HK-2 (cell line): ENCODE data around the gene TNFRSF18.
A peak's percentile ranks its signal among the peaks of the same experiment; 100 is the strongest.

Experiments
- DNase-seq: peaks from one replicate; pipeline ENCODE4 v3.0.0-alpha.2; 2018; ENCODE audit not compliant: unreplicated experiment

TNFRSF18 gene

DNA sequence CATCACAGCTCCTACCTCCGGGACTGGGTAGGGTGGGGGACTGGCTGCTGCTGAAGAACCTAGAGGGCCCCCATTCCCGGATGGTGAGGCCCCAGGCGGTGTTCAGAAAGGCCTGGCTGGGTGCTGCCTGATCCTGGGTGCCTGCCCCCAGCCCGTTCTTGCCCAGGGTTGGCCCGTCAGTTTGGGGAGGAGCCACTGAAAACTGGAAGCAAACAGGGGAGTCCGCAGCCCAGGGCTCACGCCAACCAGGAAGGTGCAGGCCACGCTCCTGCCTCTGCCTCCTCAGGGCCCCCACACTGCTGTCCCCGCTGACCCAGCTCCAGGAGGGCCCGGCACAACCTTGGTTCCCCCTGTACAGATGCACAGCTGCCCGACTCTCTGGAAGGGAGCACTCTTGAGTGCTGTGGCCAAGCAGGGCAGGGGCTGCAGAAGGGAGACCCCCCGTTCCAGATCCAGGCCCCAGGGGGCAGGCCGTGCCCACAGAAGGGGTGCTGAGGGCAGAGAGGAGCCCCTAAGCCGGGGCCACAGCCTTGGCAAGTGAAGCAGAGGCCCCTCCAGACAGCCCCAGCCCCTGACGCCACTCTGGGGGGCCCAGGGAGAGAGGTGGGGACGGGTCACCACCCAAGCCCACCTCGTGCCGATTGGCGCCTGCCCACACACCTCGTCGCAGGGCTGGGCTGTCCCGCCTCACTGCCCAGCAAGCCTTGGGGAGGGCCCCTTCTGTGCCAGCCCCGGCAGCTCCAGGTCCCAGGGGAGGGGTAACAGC is 34.6 kb upstream of the TNFRSF18 start:
- DNase-seq, result no peak

DNA sequence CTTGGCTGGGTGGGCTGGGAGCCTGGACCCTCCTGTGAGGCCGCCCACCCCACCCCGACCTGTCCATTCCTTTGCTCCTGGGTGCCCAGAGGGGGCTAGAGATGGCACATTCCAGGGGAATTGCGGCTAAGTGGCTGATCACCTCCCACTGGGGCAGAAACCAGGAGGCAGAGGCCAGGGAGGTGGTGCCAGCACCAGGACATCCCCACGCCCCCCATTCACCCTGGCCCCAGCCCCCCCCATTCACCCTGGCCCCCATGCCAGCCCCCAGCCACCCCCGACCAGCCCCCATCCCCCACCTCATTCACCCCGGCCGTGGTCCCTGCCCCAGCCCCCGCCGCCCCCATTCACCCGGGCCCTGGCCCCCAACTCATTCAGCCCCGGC is 33.9 kb upstream of the TNFRSF18 start:
- no peak for DNase-seq

GRCh38 chr1:1239614-1240347 is 33.4 kb upstream of the TNFRSF18 start:
- no peak for DNase-seq

DNA sequence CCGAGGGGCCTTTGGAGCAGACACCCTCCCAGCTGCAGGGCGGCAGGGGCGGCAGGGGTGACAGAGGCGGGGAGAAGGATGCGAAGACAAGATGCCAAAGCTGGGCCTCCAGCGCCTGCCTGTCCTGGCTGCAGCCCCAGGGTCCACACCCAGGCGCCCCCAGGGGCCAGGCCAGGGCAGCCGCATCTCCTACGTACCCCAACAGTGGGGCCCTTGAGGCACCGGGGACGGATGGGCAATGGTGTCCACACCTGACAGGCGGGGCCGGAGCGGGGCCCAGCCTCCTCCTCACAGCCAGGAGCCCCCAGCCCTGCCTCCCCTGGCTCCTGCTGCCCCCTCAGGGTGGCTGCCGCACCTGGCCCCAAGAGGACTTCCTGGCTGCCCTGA is 32.8 kb upstream of the TNFRSF18 start:
- DNase-seq, result no peak

DNA sequence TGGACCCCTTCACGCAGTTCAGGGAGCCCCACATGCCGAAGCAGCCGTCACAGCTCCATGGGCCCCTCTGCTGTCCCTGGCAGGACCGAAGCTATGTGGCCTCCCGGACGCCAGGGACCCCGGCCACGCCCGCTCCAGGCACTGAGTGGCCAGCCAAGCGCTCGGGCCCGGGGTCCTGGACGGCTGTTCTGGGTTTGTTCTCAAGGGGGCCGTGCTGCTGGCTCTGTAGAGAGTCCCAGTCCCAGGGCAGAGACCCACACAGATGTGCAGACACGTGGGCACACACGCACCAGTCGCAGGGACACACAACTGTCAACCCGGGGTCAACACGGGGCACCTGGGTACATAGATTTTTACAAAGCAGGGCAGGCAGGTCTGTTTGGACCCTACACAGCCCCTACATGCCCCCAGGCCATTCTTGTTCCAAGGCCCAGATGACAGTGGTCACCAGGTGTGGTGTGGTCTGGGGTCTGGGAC is 32.3 kb upstream of the TNFRSF18 start:
- DNase-seq, result no peak

DNA sequence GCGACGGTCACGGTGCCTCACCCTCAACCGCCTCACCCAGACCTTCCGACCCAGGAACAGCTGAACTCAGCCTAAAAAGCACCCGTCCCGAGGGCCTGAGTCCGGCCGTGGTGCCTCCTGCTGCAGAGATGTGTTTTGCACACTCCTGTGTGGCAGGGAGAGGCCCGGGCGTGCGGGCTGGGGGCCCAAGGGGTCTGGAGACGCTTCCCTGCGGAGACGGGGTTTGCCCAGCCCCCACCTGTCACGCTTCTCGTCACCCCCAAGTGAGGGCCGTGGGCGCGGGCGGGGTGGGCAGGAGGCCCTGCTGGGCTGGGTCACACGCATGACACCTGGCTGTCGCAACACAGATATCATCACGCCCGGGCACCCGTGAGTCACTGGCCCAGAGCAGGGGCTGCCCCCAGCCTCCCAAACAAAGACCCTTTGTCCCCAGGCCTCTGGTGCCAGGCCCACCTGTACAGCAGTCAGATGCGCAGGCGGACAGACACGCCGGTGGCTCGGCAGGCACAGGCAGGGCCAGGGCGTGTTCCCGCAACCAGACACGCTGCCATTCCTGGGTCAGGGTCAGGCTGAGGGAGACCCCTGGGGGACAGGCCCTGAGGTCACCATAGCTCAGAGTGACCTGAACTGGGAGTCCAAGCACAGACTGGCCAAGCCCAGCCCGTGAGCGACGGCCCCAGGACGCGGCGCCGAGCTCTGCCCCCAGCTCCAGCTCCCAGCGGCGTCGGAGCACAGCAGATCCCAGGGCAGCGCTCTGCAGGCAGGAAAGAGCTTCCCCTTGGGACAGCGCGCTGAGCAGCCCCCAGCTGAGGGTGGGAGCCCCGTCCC is 31.7 kb upstream of the TNFRSF18 start:
- DNase-seq, result no peak

GRCh38 chr1:1236945-1237873 is 30.8 kb upstream of the TNFRSF18 start:
- no peak for DNase-seq

GRCh38 chr1:1236176-1236763 is 29.9 kb upstream of the TNFRSF18 start:
- DNase-seq, result no peak

- DNase-seq, result no peak
Measured at GRCh38 chr1:1235016-1235744, 28.8 kb upstream of the TNFRSF18 start.

DNA sequence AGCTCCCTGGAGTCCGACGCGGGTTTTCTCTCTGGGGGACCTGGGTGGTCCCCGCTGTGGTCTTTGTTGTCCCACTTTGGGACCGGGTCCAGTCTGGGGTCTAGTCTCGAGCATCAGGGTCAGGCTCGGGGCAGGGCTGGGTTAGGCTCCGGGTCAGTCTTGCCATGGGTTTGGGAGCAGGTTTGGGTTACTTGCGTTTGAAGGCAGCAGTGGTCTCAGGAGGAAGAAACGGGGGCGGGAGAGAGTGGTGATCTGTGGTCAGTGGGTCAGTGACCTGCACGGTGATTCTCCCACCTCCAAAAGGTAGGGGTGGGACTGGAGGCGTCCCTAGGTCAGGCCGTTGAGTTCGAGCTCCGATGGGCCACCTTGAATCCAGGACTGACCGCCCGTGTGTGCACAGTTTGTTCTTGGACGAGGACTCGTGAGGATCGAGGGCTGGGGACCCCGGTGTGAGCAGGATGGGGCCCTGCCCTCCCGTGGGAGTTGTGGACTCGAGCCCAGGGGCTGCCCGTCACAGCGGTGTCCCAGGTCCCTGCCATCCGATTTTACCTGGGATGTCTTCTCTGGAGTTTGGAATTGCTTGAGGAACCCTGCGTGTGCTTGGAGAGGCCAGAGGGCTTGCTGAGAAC is 27.9 kb upstream of the TNFRSF18 start:
- no peak for DNase-seq

DNA sequence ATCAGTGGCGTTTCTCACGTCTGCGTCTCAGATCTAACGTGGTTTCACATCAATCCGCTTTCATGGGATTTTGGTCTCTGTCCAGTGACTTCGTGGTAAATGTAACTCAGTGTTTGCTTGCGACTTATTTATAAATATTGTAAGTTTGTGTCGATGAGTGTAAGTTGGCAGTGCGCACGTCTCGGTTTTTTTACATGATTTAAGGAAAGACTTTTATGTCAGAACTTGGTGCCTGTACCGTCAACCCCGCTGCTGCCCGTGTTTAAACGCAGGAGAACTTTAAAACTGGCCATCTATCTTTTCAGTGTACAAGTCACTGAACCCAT is 27.1 kb upstream of the TNFRSF18 start:
- DNase-seq, result no peak

GRCh38 chr1:1232796-1233566 is 26.6 kb upstream of the TNFRSF18 start:
- DNase-seq, result no peak

GRCh38 chr1:1232208-1232795 is 25.9 kb upstream of the TNFRSF18 start, which contains the start of gene B3GALT6:
TSS of gene B3GALT6 (plus strand) at chr1:1232237. CDS start at chr1:1232279, 42 bp downstream.
- DNase-seq, result no peak

DNA sequence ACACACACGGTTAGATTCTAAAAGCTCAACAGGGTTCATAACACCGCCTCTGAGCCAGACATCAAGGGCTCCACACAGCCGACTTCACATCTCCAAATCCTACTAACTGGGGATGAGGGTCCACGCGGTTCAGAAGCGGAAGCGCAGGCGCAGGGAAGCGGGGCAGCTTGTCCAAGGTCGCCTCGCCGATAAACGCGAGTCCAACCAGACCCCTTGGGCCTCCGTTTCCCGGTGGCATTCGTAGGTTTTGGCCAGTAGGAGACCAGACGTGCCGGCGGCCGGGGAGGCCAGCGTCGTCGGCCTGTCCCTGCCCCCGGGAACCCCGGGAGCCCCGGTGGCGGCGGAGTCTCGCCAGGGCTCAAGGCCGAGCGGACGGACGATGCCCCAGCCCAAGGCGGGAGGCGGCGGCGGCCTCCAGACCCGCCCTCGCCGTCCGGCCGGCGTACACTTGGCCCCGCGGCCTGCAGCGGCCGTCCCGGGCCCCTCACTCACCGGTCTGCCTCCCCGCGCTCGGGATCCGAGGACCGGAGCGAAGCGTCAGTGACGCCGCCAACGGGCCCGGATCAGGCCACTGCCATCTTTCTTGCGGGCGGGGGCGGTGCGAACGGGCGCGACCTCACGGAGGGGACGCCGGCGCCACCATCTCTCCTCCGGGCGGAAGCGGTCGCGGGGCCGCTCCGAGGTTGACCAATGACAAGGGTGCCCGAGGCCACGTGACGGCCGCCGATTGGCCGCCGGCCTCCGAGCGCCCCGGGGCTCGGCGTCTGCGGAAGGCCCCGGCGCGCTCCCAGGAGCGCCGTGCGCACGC is 25.2 kb upstream of the TNFRSF18 start, which contains the start of gene SDF4:
SDF4 (minus strand) TSS at position 602 of the 808 bp plus-strand sequence. CDS start 3,229 bp downstream, outside the sequence.
- peak; percentile 95 for DNase-seq

DNA sequence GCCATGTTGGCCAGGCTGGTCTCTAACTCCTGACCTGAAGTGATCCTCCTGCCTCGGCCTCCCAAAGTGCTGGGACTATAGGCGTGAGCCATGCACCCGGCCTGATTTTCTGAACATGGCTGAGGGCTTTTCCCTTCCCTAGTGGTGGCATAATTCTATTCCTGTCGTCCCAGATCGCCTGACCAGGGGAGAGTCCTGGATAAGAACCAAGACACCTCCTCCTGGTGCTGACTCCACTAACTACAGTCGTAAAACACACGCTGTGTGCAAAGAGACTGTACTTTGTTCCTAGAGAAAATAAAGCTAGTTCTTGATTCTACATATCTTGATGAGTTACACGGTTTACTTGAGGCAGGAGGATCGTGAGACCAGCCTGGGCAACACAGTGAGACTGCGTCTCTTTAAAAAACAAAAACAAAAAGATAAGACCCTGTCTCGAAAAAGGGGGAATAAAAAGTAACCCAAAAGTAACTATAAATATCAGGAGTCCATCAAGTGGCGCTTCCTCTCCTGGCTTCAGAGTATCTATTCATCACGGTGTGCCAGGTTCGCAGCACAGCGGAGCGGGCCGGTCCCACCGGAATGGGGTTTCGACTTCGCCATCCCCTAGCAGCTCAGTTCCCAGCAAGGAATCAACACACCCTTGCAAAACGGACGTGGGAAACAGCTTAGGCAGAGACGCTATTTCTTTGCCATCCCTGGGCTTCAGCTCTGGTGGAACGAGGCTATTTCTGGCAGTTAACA is 24.4 kb upstream of the TNFRSF18 start:
- peak; percentile 39 for DNase-seq

DNA sequence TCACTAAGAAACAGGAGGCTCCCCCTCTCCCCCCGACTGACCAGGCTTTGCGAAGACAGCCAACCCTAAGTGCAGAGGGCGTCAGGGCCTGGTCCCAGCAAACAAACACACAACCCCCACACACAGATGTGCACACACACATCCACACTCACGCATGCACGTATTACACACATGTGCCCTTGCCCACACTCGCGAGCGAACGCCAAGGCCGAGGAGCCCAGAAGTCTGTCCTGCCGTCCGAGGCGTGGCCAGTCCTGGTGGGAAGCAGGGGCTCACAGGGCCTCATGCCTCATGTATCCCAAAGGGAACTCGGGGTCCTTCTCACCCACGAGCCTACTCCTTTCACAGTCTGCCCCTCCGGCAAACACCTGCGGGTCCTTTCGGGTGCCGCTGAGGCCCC is 23.4 kb upstream of the TNFRSF18 start:
- DNase-seq, result no peak
